ENCODE measurements around the gene MAGI2. TPM values are rescaled to one million over a fixed set of nuclear protein-coding genes. Genes with fewer than 3 reads are reported as not detected.

The MAGI2 gene
- total and polyA plus RNA-seq, 4 donors, result 0.37 to 4.1 (median 1.4) TPM

DNA sequence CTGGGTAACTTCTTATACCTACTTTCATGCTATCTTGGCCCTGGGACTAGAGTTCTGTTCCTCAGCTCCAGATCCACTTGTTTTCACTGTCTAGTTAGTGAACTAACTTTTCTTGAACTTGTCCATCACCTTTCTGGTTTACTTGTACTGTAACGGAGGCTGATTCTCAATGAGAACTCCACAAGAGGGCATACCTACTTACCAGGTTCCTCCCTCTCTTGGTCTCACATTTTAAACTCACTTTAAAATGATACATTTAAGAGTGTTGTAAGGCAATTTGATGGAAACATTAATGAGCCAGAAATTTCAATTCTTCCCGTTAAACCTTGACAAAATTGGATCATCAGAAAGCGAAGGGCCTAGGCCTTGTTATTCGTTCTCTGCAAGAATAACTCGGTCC, 111.6 kb downstream of the MAGI2 start:
- H3K27me3 ChIP-seq (ENCODE audit: control insufficient read depth in 4 of 4, insufficient read depth in 4 of 4, low read length in 3 of 4), result no peaks in the 10 kb centered on the region
- no peak for DNase-seq (ENCODE audit: low spot score)
- H3K9ac ChIP-seq (ENCODE audit: low read depth in 1 of 2, low read length in 2 of 2), result no peak overlapping the region
- no peak overlapping the region for H3K4me3 ChIP-seq (ENCODE audit: low read depth in 1 of 3, low read length in 3 of 3)
- WGBS, result 87% methylated on average over 5 of the region's 5 CpGs
- no peaks in the 10 kb centered on the region for H3K4me1 ChIP-seq (ENCODE audit: control insufficient read depth in 4 of 4, insufficient read depth in 4 of 4, low read length in 3 of 4)
- no peaks in the 10 kb centered on the region for H3K9me3 ChIP-seq (ENCODE audit: control insufficient read depth in 4 of 4, low read length in 3 of 4)
- no peak for TF ChIP-seq ATF3 (IDR thresholded peaks at IDR 0.05)
- TF ChIP-seq SP1 (IDR thresholded peaks at IDR 0.05), result no peak
- TF ChIP-seq, protein P1, sequence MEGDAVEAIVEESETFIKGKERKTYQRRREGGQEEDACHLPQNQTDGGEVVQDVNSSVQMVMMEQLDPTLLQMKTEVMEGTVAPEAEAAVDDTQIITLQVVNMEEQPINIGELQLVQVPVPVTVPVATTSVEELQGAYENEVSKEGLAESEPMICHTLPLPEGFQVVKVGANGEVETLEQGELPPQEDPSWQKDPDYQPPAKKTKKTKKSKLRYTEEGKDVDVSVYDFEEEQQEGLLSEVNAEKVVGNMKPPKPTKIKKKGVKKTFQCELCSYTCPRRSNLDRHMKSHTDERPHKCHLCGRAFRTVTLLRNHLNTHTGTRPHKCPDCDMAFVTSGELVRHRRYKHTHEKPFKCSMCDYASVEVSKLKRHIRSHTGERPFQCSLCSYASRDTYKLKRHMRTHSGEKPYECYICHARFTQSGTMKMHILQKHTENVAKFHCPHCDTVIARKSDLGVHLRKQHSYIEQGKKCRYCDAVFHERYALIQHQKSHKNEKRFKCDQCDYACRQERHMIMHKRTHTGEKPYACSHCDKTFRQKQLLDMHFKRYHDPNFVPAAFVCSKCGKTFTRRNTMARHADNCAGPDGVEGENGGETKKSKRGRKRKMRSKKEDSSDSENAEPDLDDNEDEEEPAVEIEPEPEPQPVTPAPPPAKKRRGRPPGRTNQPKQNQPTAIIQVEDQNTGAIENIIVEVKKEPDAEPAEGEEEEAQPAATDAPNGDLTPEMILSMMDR (IDR thresholded peaks at IDR 0.05; ENCODE audit: low read depth, low read length, missing input control), result peak; percentile 35
- no peak for TF ChIP-seq MAX (IDR thresholded peaks at IDR 0.05)
- no peak for TF ChIP-seq FOXA2 (IDR thresholded peaks at IDR 0.05)
- TF ChIP-seq REST (IDR thresholded peaks at IDR 0.05), result no peak
- TF ChIP-seq RAD21 (IDR thresholded peaks at IDR 0.05), result peak; percentile 79 to 82
- TF ChIP-seq HNF4A (conservative IDR thresholded peaks at IDR 0.05), result no peak
- TF ChIP-seq EGR1 (IDR thresholded peaks at IDR 0.05; ENCODE audit: low read depth in 2 of 2), result no peak
- TF ChIP-seq, protein P2, sequence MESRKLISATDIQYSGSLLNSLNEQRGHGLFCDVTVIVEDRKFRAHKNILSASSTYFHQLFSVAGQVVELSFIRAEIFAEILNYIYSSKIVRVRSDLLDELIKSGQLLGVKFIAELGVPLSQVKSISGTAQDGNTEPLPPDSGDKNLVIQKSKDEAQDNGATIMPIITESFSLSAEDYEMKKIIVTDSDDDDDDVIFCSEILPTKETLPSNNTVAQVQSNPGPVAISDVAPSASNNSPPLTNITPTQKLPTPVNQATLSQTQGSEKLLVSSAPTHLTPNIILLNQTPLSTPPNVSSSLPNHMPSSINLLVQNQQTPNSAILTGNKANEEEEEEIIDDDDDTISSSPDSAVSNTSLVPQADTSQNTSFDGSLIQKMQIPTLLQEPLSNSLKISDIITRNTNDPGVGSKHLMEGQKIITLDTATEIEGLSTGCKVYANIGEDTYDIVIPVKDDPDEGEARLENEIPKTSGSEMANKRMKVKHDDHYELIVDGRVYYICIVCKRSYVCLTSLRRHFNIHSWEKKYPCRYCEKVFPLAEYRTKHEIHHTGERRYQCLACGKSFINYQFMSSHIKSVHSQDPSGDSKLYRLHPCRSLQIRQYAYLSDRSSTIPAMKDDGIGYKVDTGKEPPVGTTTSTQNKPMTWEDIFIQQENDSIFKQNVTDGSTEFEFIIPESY (IDR thresholded peaks at IDR 0.05), result no peak
- TF ChIP-seq RXRA (IDR thresholded peaks at IDR 0.05), result no peak
- H3K36me3 ChIP-seq (ENCODE audit: control insufficient read depth in 4 of 4, insufficient read depth in 3 of 4, low read depth in 1 of 4, low read length in 3 of 4), result no peaks in the 10 kb centered on the region
- no peak overlapping the region for H3K27ac ChIP-seq (ENCODE audit: low read depth in 1 of 2, low read length in 2 of 2)

- DNase-seq (ENCODE audit: low spot score), result no peak
- Histone ChIP-seq H3K27me3 (ENCODE audit: control insufficient read depth in 4 of 4, insufficient read depth in 4 of 4, low read length in 3 of 4) (no peaks in the 10 kb centered on the region), H3K36me3 (ENCODE audit: control insufficient read depth in 4 of 4, insufficient read depth in 3 of 4, low read depth in 1 of 4, low read length in 3 of 4) (no peaks in the 10 kb centered on the region), H3K4me3 (ENCODE audit: low read depth in 1 of 3, low read length in 3 of 3) (no peak overlapping the region), H3K4me1 (ENCODE audit: control insufficient read depth in 4 of 4, insufficient read depth in 4 of 4, low read length in 3 of 4) (no peaks in the 10 kb centered on the region), H3K27ac (ENCODE audit: low read depth in 1 of 2, low read length in 2 of 2) (no peak overlapping the region), H3K9me3 (ENCODE audit: control insufficient read depth in 4 of 4, low read length in 3 of 4) (no peaks in the 10 kb centered on the region), H3K9ac (ENCODE audit: low read depth in 1 of 2, low read length in 2 of 2) (no peak overlapping the region)
- no peak for TF ChIP-seq REST (IDR thresholded peaks at IDR 0.05)
- TF ChIP-seq EGR1 (IDR thresholded peaks at IDR 0.05; ENCODE audit: low read depth in 2 of 2), result no peak
These were observed 113.3 kb downstream of the MAGI2 start for GRCh38 chr7:79340212-79340611.

All from liver (tissue), 9 donors.